T47D (cell line): ENCODE measurements around the gene GHRHR.

Experiments used
- DNase-seq, 2 experiments: peaks; one replicate each; pipeline versions ENCODE4 v3.0.0 to v3.0.0-alpha.2; 2011 to 2012; ENCODE audit warnings: low read depth in 1 of 2, low spot score in 1 of 2
- JUND ChIP-seq: IDR thresholded peaks from 2 replicates; pipeline ENCODE4 v1.6.1; 2012; ENCODE audit warnings: low read depth
- in situ Hi-C: cut with HindIII; loops from 2 replicates; pipeline ENCODE4 v1.10.0; 2016; ENCODE audit warnings: low sequenced_read_pairs, low pct_unique_long_range_greater_than_20kb

The GHRHR gene

GRCh38 chr7:30986331-30986730, 22.6 kb downstream of the GHRHR start:
- in situ Hi-C loops, result no loop called here
- TF ChIP-seq JUND, result no peak
- no peak for DNase-seq

GRCh38 chr7:30986738-30987137, 23.0 kb downstream of the GHRHR start:
- in situ Hi-C loops, result no loop called here
- TF ChIP-seq JUND, result no peak
- DNase-seq, result no peak

GRCh38 chr7:30987178-30987577, 23.4 kb downstream of the GHRHR start:
- in situ Hi-C loops, result no loop called here
- no peak for DNase-seq
- TF ChIP-seq JUND, result no peak

GRCh38 chr7:30987936-30988335, 24.2 kb downstream of the GHRHR start:
- no peak for TF ChIP-seq JUND
- in situ Hi-C loops, result no loop called here
- no peak for DNase-seq

GRCh38 chr7:30988351-30989005, 24.7 kb downstream of the GHRHR start:
- no peak for TF ChIP-seq JUND
- peak; percentile 45 to 58 for DNase-seq
- in situ Hi-C loops, result no loop called here

GRCh38 chr7:30989008-30989823, 25.5 kb downstream of the GHRHR start:
- no peak for DNase-seq
- in situ Hi-C loops, result no loop called here
- TF ChIP-seq JUND, result no peak

- DNase-seq, result no peak
- in situ Hi-C loops, result no loop called here
- no peak for TF ChIP-seq JUND
These were observed 26.3 kb downstream of the GHRHR start for GRCh38 chr7:30989824-30990672.

GRCh38 chr7:30990673-30991170, 27.0 kb downstream of the GHRHR start:
- TF ChIP-seq JUND, result no peak
- in situ Hi-C loops, result no loop called here
- no peak for DNase-seq

- no peak for DNase-seq
- no peak for TF ChIP-seq JUND
- in situ Hi-C loops, result no loop called here
These were observed 28.7 kb downstream of the GHRHR start for GRCh38 chr7:30992414-30992813.

- no peak for TF ChIP-seq JUND
- DNase-seq, result no peak
- in situ Hi-C loops, result no loop called here
These were observed 30.7 kb downstream of the GHRHR start for GRCh38 chr7:30994206-30995100.

- no peak for DNase-seq
- in situ Hi-C loops, result no loop called here
- no peak for TF ChIP-seq JUND
These were observed 31.8 kb downstream of the GHRHR start for GRCh38 chr7:30995536-30995935.

GRCh38 chr7:30996256-30996655, 32.5 kb downstream of the GHRHR start:
- no peak for TF ChIP-seq JUND
- DNase-seq, result no peak
- in situ Hi-C loops, result no loop called here
